GM12878 (cell line): ENCODE results near the gene HHIP. TPM values are rescaled to one million over a fixed set of nuclear protein-coding genes. Genes with fewer than 3 reads are reported as not detected.

Experiments
- ATAC-seq: fragments of 200-7000 bp; cut with Tn5 transposase; 3 replicates; pipeline ENCODE4 v1.9.1; 2020; ENCODE audit warnings: mild to moderate bottlenecking, moderate library complexity
- BruUV-seq: library from RNA; stranded (reverse); fragments of 400-500 nt; replicated peaks from 2 replicates; lab custom pipeline; 2021; lab: Mats Ljungman, UMichigan
- CTCF ChIA-PET: fragments of 300-600 bp; sonication (Branson Sonifier 250); formaldehyde crosslinking; extraction: SDS; loops from one replicate; lab custom pipeline; 2021; ENCODE audit warnings: inconsistent platforms; lab: Yijun Ruan, JAX
- POLR2A ChIA-PET: fragments of 350-600 bp; formaldehyde crosslinking; extraction: SDS; loops from one replicate; lab custom pipeline; 2021; ENCODE audit warnings: inconsistent platforms; lab: Charles Lee
- RAD21 ChIA-PET: fragments of 300-600 bp; sonication (Branson Sonifier 250); formaldehyde crosslinking; loops from one replicate; lab custom pipeline; 2023; ENCODE audit warnings: antibody characterized with exemption; ENCODE audit not compliant: unreplicated experiment; lab: Charles Lee
- SMC1A ChIA-PET: fragments of 300-600 bp; sonication (Branson Sonifier 250); formaldehyde crosslinking; loops from one replicate; lab custom pipeline; 2023; ENCODE audit not compliant: unreplicated experiment, uncharacterized antibody; lab: Charles Lee
- DNase-seq: peaks from one replicate; pipeline ENCODE4 v3.0.0-alpha.2; 2011; ENCODE audit warnings: low read depth, low spot score
- FAIRE-seq: peaks from 3 replicates; lab custom pipeline; 2011; peaks lifted over from hg19 to GRCh38; lab: Jason Lieb, UNC
- H2AFZ ChIP-seq: 2 replicates; pipeline ENCODE4 v1.6.0; 2011; ENCODE audit warnings: low read depth, low read length, control low read depth; ENCODE audit not compliant: control insufficient read depth
- H3K27ac ChIP-seq: 2 replicates; pipeline ENCODE4 v1.5.1; 2011; ENCODE audit warnings: control low read depth; ENCODE audit not compliant: control insufficient read depth, insufficient read depth
- H3K27me3 ChIP-seq, 2 experiments: replicated peaks in 1 of 2; 2 replicates each; pipeline versions ENCODE4 v1.6.0 to v1.6.1; 2011; ENCODE audit warnings: low read length in 1 of 2; ENCODE audit not compliant: control insufficient read depth in 2 of 2, insufficient read depth in 2 of 2
- H3K36me3 ChIP-seq, 2 experiments: 2 replicates each; pipeline ENCODE4 v1.5.1; 2011; ENCODE audit warnings: low read length in 1 of 2; ENCODE audit not compliant: control insufficient read depth in 2 of 2, insufficient read depth in 2 of 2
- H3K4me1 ChIP-seq: 2 replicates; pipeline ENCODE4 v1.6.1; 2011; ENCODE audit warnings: mild to moderate bottlenecking, low read length, moderate library complexity, mixed read lengths; ENCODE audit not compliant: control insufficient read depth, insufficient read depth
- H3K4me2 ChIP-seq: 2 replicates; pipeline ENCODE4 v1.6.0; 2011; ENCODE audit warnings: control low read depth; ENCODE audit not compliant: control insufficient read depth, insufficient read depth
- H3K4me3 ChIP-seq: fragments of 200-600 bp; sonication (generic); 2 replicates; pipeline ENCODE4 v1.5.1; 2016
- H3K79me2 ChIP-seq: 2 replicates; pipeline ENCODE4 v1.6.0; 2011; ENCODE audit warnings: low read length; ENCODE audit not compliant: control insufficient read depth, insufficient read depth
- H3K9ac ChIP-seq: 2 replicates; pipeline ENCODE4 v1.8.0; 2011; ENCODE audit warnings: low read length, control low read depth, mixed read lengths; ENCODE audit not compliant: control insufficient read depth, insufficient read depth
- H3K9me3 ChIP-seq: replicated peaks from 3 replicates; pipeline ENCODE4 v1.5.1; 2011; ENCODE audit warnings: mild to moderate bottlenecking, low read length; ENCODE audit not compliant: control insufficient read depth, insufficient read depth
- H4K20me1 ChIP-seq: 2 replicates; pipeline ENCODE4 v1.6.0; 2011; ENCODE audit not compliant: control insufficient read depth, insufficient read depth
- CBX3 ChIP-seq: fragments of 200-600 bp; sonication (generic); IDR thresholded peaks from 2 replicates; pipeline ENCODE4 v1.6.1; 2016; ENCODE audit warnings: low read depth, borderline replicate concordance
- MEF2A ChIP-seq: IDR thresholded peaks from 2 replicates; pipeline ENCODE4 v1.6.1; 2011; ENCODE audit warnings: low read depth, mild to moderate bottlenecking, low read length, moderate library complexity; ENCODE audit not compliant: insufficient read depth
- NFYA ChIP-seq: IDR thresholded peaks from 2 replicates; pipeline ENCODE4 v1.6.1; 2011; ENCODE audit warnings: low read depth, mild to moderate bottlenecking, low read length, improper control_type of control experiment, borderline replicate concordance
- PAX8 ChIP-seq: fragments of 450-650 bp; IDR thresholded peaks from 2 replicates; pipeline ENCODE4 v1.6.1; 2017; ENCODE audit warnings: mild to moderate bottlenecking, moderate library complexity
- RCOR1 ChIP-seq: conservative IDR thresholded peaks from 2 replicates; pipeline ENCODE4 v1.6.1; 2012; ENCODE audit warnings: low read depth, low read length, improper control_type of control experiment
- SMAD5 ChIP-seq: IDR thresholded peaks from 2 replicates; pipeline ENCODE4 v1.6.1; 2016; ENCODE audit warnings: antibody characterized with exemption, low read depth
- SPI1 ChIP-seq: IDR thresholded peaks from 2 replicates; pipeline ENCODE4 v1.6.1; 2011; ENCODE audit warnings: low read depth, mild to moderate bottlenecking, low read length, moderate library complexity, borderline replicate concordance; ENCODE audit not compliant: insufficient read depth
- SREBF1 ChIP-seq: IDR thresholded peaks from 2 replicates; pipeline ENCODE4 v1.6.1; 2012; ENCODE audit warnings: mild to moderate bottlenecking, low read length
- ZNF217 ChIP-seq: fragments of 450-650 bp; IDR thresholded peaks from 2 replicates; pipeline ENCODE4 v1.6.1; 2017; ENCODE audit warnings: antibody characterized with exemption, mild to moderate bottlenecking
- ZNF384 ChIP-seq: IDR thresholded peaks from 2 replicates; pipeline ENCODE4 v1.6.1; 2012; ENCODE audit warnings: low read depth, mild to moderate bottlenecking, low read length, improper control_type of control experiment, borderline replicate concordance
- in situ Hi-C: fragments of 300-500 bp; cut with MboI; formaldehyde crosslinking; loops from 9 replicates; pipeline ENCODE4 v1.14.3; 2018; ENCODE audit warnings: mixed read lengths
- intact Hi-C: fragments of 100-400 bp; cut with micrococcal nuclease; formaldehyde crosslinking; loops from one replicate; pipeline ENCODE4 v1.14.2; 2022; ENCODE audit not compliant: unreplicated experiment
- polyA plus RNA-seq, 11 experiments: library from polyadenylated mRNA; depleted of rRNA in 4 of 11; unstranded in 6 of 11; stranded (reverse) in 5 of 11; fragments of >200 nt; fragmentation: Nextera tagmentation in 4 of 11; fragmentation: Illumina TruSeq in 1 of 11; extraction: Ambion mirVana in 4 of 11; extraction: Trizol in 1 of 11; gene quantifications; 1 replicate in 1 of 11; 2 replicates in 10 of 11; pipeline versions ENCODE4 v1.2.1 to v1.2.3, GENCODE V29; 2011 to 2016; ENCODE audit warnings: inconsistent platforms in 2 of 11, missing spikeins in 2 of 11, low read depth in 1 of 11
- total RNA-seq, 4 experiments: library from RNA; depleted of rRNA in 3 of 4; stranded (reverse); fragments of >200 nt in 3 of 4; fragmentation: Illumina TruSeq in 1 of 4; extraction: Trizol in 1 of 4; gene quantifications; 2 replicates each; pipeline versions ENCODE4 v1.2.1 to v1.2.3, GENCODE V29; 2013 to 2021
- TF ChIP-seq, protein P1 (sequence below): IDR thresholded peaks from 2 replicates; pipeline ENCODE4 v1.6.1; 2012; ENCODE audit warnings: mild to moderate bottlenecking, low read depth, low read length
- TF ChIP-seq, protein P2 (sequence below): fragments of 450-650 bp; IDR thresholded peaks from 2 replicates; pipeline ENCODE4 v1.6.1; 2017; ENCODE audit warnings: mild to moderate bottlenecking, moderate library complexity

Gene HHIP
- total and polyA plus RNA-seq, 10 of the 15 experiments (the other 5 are each of a cell fraction or from before 2014, with no cell fraction given) = 0.06 to 0.56 (median 0.24) TPM; not detected in 1

DNA sequence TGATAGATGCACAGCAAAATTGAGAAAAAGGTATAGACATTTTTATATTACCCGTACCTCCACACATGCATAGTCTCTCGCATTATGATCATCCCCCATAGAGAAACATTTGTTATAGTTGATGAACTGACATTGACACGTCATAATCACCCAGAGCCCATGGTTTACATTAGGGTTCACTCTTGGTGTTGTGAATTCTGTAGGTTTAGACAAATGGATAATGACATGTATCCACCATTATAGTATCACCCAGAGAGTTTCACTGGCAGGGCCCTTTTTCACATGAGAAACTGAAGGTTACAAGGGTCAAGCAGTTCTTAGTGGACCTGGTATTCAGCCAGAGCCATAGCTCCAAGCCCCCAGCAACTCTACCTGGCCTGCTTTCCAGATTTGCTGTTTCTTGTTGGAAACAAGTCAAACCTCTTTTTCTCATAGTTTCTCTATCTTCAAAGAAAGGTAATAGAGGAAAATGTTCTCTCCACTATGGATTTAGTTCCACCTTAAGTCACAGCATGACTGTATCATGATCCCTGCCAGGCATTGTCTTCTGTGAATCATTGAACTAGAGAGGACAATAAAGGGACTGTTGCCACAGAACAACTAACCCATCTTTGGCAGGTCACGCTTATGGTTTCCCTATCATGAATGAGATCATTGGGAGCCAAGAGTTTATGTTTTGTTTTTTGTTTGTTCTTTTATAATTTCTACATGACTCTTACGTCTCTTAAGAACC is 64.0 kb downstream of the HHIP start (continued):
- TF ChIP-seq, protein P1, sequence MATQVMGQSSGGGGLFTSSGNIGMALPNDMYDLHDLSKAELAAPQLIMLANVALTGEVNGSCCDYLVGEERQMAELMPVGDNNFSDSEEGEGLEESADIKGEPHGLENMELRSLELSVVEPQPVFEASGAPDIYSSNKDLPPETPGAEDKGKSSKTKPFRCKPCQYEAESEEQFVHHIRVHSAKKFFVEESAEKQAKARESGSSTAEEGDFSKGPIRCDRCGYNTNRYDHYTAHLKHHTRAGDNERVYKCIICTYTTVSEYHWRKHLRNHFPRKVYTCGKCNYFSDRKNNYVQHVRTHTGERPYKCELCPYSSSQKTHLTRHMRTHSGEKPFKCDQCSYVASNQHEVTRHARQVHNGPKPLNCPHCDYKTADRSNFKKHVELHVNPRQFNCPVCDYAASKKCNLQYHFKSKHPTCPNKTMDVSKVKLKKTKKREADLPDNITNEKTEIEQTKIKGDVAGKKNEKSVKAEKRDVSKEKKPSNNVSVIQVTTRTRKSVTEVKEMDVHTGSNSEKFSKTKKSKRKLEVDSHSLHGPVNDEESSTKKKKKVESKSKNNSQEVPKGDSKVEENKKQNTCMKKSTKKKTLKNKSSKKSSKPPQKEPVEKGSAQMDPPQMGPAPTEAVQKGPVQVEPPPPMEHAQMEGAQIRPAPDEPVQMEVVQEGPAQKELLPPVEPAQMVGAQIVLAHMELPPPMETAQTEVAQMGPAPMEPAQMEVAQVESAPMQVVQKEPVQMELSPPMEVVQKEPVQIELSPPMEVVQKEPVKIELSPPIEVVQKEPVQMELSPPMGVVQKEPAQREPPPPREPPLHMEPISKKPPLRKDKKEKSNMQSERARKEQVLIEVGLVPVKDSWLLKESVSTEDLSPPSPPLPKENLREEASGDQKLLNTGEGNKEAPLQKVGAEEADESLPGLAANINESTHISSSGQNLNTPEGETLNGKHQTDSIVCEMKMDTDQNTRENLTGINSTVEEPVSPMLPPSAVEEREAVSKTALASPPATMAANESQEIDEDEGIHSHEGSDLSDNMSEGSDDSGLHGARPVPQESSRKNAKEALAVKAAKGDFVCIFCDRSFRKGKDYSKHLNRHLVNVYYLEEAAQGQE = no peak
- no peak for TF ChIP-seq ZNF384
- no peak for TF ChIP-seq SREBF1
- no peak for TF ChIP-seq PAX8

DNA sequence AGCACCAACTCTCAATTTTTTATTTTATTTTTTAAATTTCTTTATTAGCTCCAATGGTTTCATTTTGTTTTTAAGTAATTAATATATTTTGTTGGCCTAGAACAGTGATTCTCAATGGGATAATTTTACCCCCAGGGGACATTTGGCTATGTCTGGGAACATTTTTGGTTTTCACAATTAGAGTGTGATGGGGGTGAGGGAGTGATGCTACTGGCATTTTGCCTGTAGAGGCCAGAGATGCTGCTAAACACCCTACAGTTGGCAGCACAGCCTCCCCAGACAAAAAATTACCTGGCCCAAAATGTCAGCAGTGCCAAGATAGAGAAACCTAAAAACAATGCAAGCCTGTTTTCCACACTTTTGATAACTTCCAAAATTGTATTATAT is 64.6 kb downstream of the HHIP start:
- ATAC-seq = no peak
- no peak overlapping the region for H3K27ac ChIP-seq
- H3K4me2 ChIP-seq = no peak overlapping the region
- BruUV-seq = no TSS peak
- no peak for DNase-seq
- ChIA-PET CTCF (no interaction called here), POLR2A (no interaction called here), SMC1A (no interaction called here), RAD21 (no interaction called here)
- no peak overlapping the region for H3K9ac ChIP-seq
- intact Hi-C loops (no loop called here), in situ Hi-C loops (no loop called here)
- no peak overlapping the region for H2AFZ ChIP-seq
- no peaks in the 10 kb centered on the region for H3K27me3 ChIP-seq
- no peaks in the 10 kb centered on the region for H4K20me1 ChIP-seq
- no peaks in the 10 kb centered on the region for H3K36me3 ChIP-seq
- no peaks in the 10 kb centered on the region for H3K4me1 ChIP-seq
- no peak overlapping the region for H3K4me3 ChIP-seq
- no peaks in the 10 kb centered on the region for H3K9me3 ChIP-seq
- FAIRE-seq = no peak
- no peaks in the 10 kb centered on the region for H3K79me2 ChIP-seq
- TF ChIP-seq CBX3 = no peak
- TF ChIP-seq RCOR1 = no peak
- TF ChIP-seq ZNF384 = no peak
- TF ChIP-seq MEF2A = no peak
- TF ChIP-seq, protein P2, sequence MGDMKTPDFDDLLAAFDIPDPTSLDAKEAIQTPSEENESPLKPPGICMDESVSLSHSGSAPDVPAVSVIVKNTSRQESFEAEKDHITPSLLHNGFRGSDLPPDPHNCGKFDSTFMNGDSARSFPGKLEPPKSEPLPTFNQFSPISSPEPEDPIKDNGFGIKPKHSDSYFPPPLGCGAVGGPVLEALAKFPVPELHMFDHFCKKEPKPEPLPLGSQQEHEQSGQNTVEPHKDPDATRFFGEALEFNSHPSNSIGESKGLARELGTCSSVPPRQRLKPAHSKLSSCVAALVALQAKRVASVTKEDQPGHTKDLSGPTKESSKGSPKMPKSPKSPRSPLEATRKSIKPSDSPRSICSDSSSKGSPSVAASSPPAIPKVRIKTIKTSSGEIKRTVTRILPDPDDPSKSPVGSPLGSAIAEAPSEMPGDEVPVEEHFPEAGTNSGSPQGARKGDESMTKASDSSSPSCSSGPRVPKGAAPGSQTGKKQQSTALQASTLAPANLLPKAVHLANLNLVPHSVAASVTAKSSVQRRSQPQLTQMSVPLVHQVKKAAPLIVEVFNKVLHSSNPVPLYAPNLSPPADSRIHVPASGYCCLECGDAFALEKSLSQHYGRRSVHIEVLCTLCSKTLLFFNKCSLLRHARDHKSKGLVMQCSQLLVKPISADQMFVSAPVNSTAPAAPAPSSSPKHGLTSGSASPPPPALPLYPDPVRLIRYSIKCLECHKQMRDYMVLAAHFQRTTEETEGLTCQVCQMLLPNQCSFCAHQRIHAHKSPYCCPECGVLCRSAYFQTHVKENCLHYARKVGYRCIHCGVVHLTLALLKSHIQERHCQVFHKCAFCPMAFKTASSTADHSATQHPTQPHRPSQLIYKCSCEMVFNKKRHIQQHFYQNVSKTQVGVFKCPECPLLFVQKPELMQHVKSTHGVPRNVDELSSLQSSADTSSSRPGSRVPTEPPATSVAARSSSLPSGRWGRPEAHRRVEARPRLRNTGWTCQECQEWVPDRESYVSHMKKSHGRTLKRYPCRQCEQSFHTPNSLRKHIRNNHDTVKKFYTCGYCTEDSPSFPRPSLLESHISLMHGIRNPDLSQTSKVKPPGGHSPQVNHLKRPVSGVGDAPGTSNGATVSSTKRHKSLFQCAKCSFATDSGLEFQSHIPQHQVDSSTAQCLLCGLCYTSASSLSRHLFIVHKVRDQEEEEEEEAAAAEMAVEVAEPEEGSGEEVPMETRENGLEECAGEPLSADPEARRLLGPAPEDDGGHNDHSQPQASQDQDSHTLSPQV = no peak
- TF ChIP-seq ZNF217 = no peak
- no peak for TF ChIP-seq SMAD5
- no peak for TF ChIP-seq NFYA
- no peak for TF ChIP-seq SPI1
